CD8-positive, alpha-beta memory T cell (primary cell): ENCODE data around the gene CSNK1A1L. TPM values are rescaled to one million over a fixed set of nuclear protein-coding genes. Genes with fewer than 3 reads are reported as not detected.

Experiments
- CTCF ChIA-PET: fragments of 350-600 bp; sonication (Branson Sonifier 250); formaldehyde crosslinking; loops from one replicate; lab custom pipeline; 2021; ENCODE audit warnings: antibody characterized with exemption; lab: Charles Lee
- POLR2A ChIA-PET: fragments of 350-600 bp; sonication (Branson Sonifier 250); formaldehyde crosslinking; loops from one replicate; lab custom pipeline; 2021; ENCODE audit warnings: antibody characterized with exemption; lab: Charles Lee
- DNase-seq, 5 donors: peaks; one replicate each; pipeline versions ENCODE4 v3.0.0 to v3.0.0-alpha.2; 2020 to 2022; ENCODE audit warnings: mixed read lengths in 1 of 5
- H3K27ac ChIP-seq: one replicate; pipeline ENCODE4 v1.7.0; 2013; ENCODE audit warnings: low read depth, mild to moderate bottlenecking, low read length, moderate library complexity
- H3K27me3 ChIP-seq: 2 replicates; pipeline ENCODE4 v1.7.0; 2013; ENCODE audit warnings: low read length, mild to moderate bottlenecking; ENCODE audit not compliant: insufficient read depth, poor library complexity, severe bottlenecking
- H3K36me3 ChIP-seq: 2 replicates; pipeline ENCODE4 v1.7.0; 2013; ENCODE audit warnings: mild to moderate bottlenecking, low read length, moderate library complexity; ENCODE audit not compliant: insufficient read depth
- H3K4me1 ChIP-seq: 2 replicates; pipeline ENCODE4 v1.7.0; 2013; ENCODE audit warnings: mild to moderate bottlenecking, low read length, moderate library complexity; ENCODE audit not compliant: insufficient read depth
- H3K4me3 ChIP-seq: 2 replicates; pipeline ENCODE4 v1.7.0; 2013; ENCODE audit warnings: mild to moderate bottlenecking, low read length
- H3K9me3 ChIP-seq: 2 replicates; pipeline ENCODE4 v1.7.0; 2013; ENCODE audit warnings: mild to moderate bottlenecking, low read length
- H3K27ac Mint-ChIP-seq, 8 donors: one replicate each; pipeline ENCODE4 v1.8.0; 2020 to 2021; ENCODE audit warnings: mixed read lengths in 8 of 8, mild to moderate bottlenecking in 6 of 8, inconsistent platforms in 3 of 8, moderate library complexity in 3 of 8
- H3K27me3 Mint-ChIP-seq, 2 donors: one replicate each; pipeline ENCODE4 v1.8.0; 2020 to 2021; ENCODE audit warnings: mixed read lengths in 2 of 2, mild to moderate bottlenecking in 1 of 2, moderate library complexity in 1 of 2
- H3K36me3 Mint-ChIP-seq, 3 donors: one replicate each; pipeline ENCODE4 v1.8.0; 2020 to 2021; ENCODE audit warnings: mixed read lengths in 3 of 3, inconsistent platforms in 1 of 3, mild to moderate bottlenecking in 1 of 3
- H3K4me1 Mint-ChIP-seq, 3 donors: one replicate each; pipeline ENCODE4 v1.8.0; 2020 to 2021; ENCODE audit warnings: mixed read lengths in 3 of 3, inconsistent platforms in 1 of 3, mild to moderate bottlenecking in 1 of 3
- H3K4me3 Mint-ChIP-seq, 7 donors: one replicate each; pipeline ENCODE4 v1.8.0; 2020 to 2021; ENCODE audit warnings: mixed read lengths in 7 of 7, mild to moderate bottlenecking in 6 of 7, moderate library complexity in 4 of 7, inconsistent platforms in 2 of 7
- H3K9me3 Mint-ChIP-seq, 5 donors: one replicate each; pipeline ENCODE4 v1.8.0; 2020 to 2022; ENCODE audit warnings: mixed read lengths in 5 of 5, mild to moderate bottlenecking in 3 of 5, moderate library complexity in 2 of 5, inconsistent platforms in 1 of 5
- polyA plus RNA-seq: library from polyadenylated mRNA; unstranded; fragments of 300-500 nt; fragmentation: Illumina TruSeq; gene quantifications from one replicate; pipeline ENCODE4 v1.2.3, GENCODE V29; 2021
- total RNA-seq, 2 experiments: library from RNA; stranded (reverse); gene quantifications; one replicate each; pipeline ENCODE4 v1.2.3, GENCODE V29; 2021

CSNK1A1L gene
- total and polyA plus RNA-seq, 3 experiments from 2014 or later = not detected

GRCh38 chr13:37102896-37103295 is 2.6 kb downstream of the CSNK1A1L start:
- no peak for DNase-seq
- Histone ChIP-seq H3K4me3 (no peak overlapping the region), H3K27ac (no peak overlapping the region), H3K9me3 (no peaks in the 10 kb centered on the region), H3K36me3 (no peaks in the 10 kb centered on the region), H3K27me3 (no peaks in the 10 kb centered on the region), H3K4me1 (no peaks in the 10 kb centered on the region)
- no peaks in the 10 kb centered on the region for H3K9me3 Mint-ChIP-seq
- H3K27ac Mint-ChIP-seq = no peak overlapping the region
- CTCF ChIA-PET = no interaction called here
- POLR2A ChIA-PET = no interaction called here
- H3K36me3 Mint-ChIP-seq = no peaks in the 10 kb centered on the region
- no peak overlapping the region for H3K4me3 Mint-ChIP-seq
- peaks cover 10 to 26% of the 10 kb centered on the region in 2 donors for H3K27me3 Mint-ChIP-seq
- no peaks in the 10 kb centered on the region for H3K4me1 Mint-ChIP-seq

- no peaks in the 10 kb centered on the region for H3K9me3 Mint-ChIP-seq
- Histone ChIP-seq H3K27me3 (no peaks in the 10 kb centered on the region), H3K27ac (no peak overlapping the region), H3K36me3 (no peaks in the 10 kb centered on the region), H3K4me1 (no peaks in the 10 kb centered on the region), H3K9me3 (no peaks in the 10 kb centered on the region), H3K4me3 (no peak overlapping the region)
- ChIA-PET CTCF (no interaction called here), POLR2A (no interaction called here)
- peaks cover 8 to 33% of the 10 kb centered on the region in 2 donors for H3K27me3 Mint-ChIP-seq
- H3K4me1 Mint-ChIP-seq = no peaks in the 10 kb centered on the region
- no peak overlapping the region for H3K27ac Mint-ChIP-seq
- no peaks in the 10 kb centered on the region for H3K36me3 Mint-ChIP-seq
- no peak for DNase-seq
- no peak overlapping the region for H3K4me3 Mint-ChIP-seq
These were observed 4.3 kb downstream of the CSNK1A1L start for GRCh38 chr13:37101201-37101600.

GRCh38 chr13:37100731-37101130 is 4.7 kb downstream of the CSNK1A1L start:
- no peaks in the 10 kb centered on the region for H3K9me3 ChIP-seq
- H3K27me3 Mint-ChIP-seq = peaks cover 8 to 33% of the 10 kb centered on the region in 2 donors
- H3K27ac Mint-ChIP-seq = no peak overlapping the region
- no peaks in the 10 kb centered on the region for H3K36me3 Mint-ChIP-seq
- H3K27ac ChIP-seq = no peak overlapping the region
- no peaks in the 10 kb centered on the region for H3K4me1 Mint-ChIP-seq
- ChIA-PET CTCF (no interaction called here), POLR2A (no interaction called here)
- no peak for DNase-seq
- no peaks in the 10 kb centered on the region for H3K36me3 ChIP-seq
- H3K4me3 ChIP-seq = no peak overlapping the region
- no peaks in the 10 kb centered on the region for H3K4me1 ChIP-seq
- H3K27me3 ChIP-seq = no peaks in the 10 kb centered on the region
- H3K4me3 Mint-ChIP-seq = no peak overlapping the region
- no peaks in the 10 kb centered on the region for H3K9me3 Mint-ChIP-seq

GRCh38 chr13:37097076-37097475 is 8.4 kb downstream of the CSNK1A1L start:
- no peaks in the 10 kb centered on the region for H3K4me1 ChIP-seq
- DNase-seq = no peak
- POLR2A ChIA-PET = no interaction called here
- H3K4me3 ChIP-seq = no peak overlapping the region
- H3K9me3 Mint-ChIP-seq = no peaks in the 10 kb centered on the region
- no peaks in the 10 kb centered on the region for H3K9me3 ChIP-seq
- H3K27ac Mint-ChIP-seq = no peak overlapping the region
- H3K27ac ChIP-seq = no peak overlapping the region
- H3K36me3 ChIP-seq = no peaks in the 10 kb centered on the region
- no peaks in the 10 kb centered on the region for H3K27me3 ChIP-seq
- CTCF ChIA-PET = no interaction called here
- H3K27me3 Mint-ChIP-seq = peaks cover 11 to 23% of the 10 kb centered on the region in 2 donors
- H3K4me3 Mint-ChIP-seq = no peak overlapping the region
- no peaks in the 10 kb centered on the region for H3K4me1 Mint-ChIP-seq
- no peaks in the 10 kb centered on the region for H3K36me3 Mint-ChIP-seq

- Mint-ChIP-seq H3K27me3 (peaks cover 8 to 11% of the 10 kb centered on the region in 2 donors), H3K9me3 (no peaks in the 10 kb centered on the region), H3K36me3 (no peaks in the 10 kb centered on the region), H3K4me1 (no peaks in the 10 kb centered on the region), H3K4me3 (no peak overlapping the region), H3K27ac (no peak overlapping the region)
- Histone ChIP-seq H3K4me3 (no peak overlapping the region), H3K9me3 (no peaks in the 10 kb centered on the region), H3K4me1 (no peaks in the 10 kb centered on the region), H3K36me3 (no peaks in the 10 kb centered on the region), H3K27me3 (no peaks in the 10 kb centered on the region), H3K27ac (no peak overlapping the region)
- CTCF ChIA-PET = no interaction called here
- DNase-seq = no peak
- POLR2A ChIA-PET = no interaction called here
These were observed 10.6 kb downstream of the CSNK1A1L start for GRCh38 chr13:37094840-37095239.

GRCh38 chr13:37094099-37094498 is 11.4 kb downstream of the CSNK1A1L start:
- no peak overlapping the region for H3K27ac ChIP-seq
- DNase-seq = no peak
- H3K9me3 Mint-ChIP-seq = no peaks in the 10 kb centered on the region
- no peaks in the 10 kb centered on the region for H3K4me1 Mint-ChIP-seq
- no peaks in the 10 kb centered on the region for H3K36me3 Mint-ChIP-seq
- H3K27me3 ChIP-seq = no peaks in the 10 kb centered on the region
- H3K27ac Mint-ChIP-seq = no peak overlapping the region
- peaks cover 5 to 13% of the 10 kb centered on the region in 2 donors for H3K27me3 Mint-ChIP-seq
- CTCF ChIA-PET = no interaction called here
- no peaks in the 10 kb centered on the region for H3K36me3 ChIP-seq
- no peak overlapping the region for H3K4me3 Mint-ChIP-seq
- no peaks in the 10 kb centered on the region for H3K4me1 ChIP-seq
- H3K9me3 ChIP-seq = no peaks in the 10 kb centered on the region
- POLR2A ChIA-PET = no interaction called here
- H3K4me3 ChIP-seq = no peak overlapping the region

- H3K4me3 Mint-ChIP-seq = no peak overlapping the region
- H3K27ac Mint-ChIP-seq = no peak overlapping the region
- Histone ChIP-seq H3K4me1 (no peaks in the 10 kb centered on the region), H3K27me3 (no peaks in the 10 kb centered on the region), H3K4me3 (no peak overlapping the region), H3K27ac (no peak overlapping the region), H3K9me3 (no peaks in the 10 kb centered on the region), H3K36me3 (no peaks in the 10 kb centered on the region)
- ChIA-PET CTCF (no interaction called here), POLR2A (no interaction called here)
- H3K4me1 Mint-ChIP-seq = no peaks in the 10 kb centered on the region
- no peak for DNase-seq
- H3K9me3 Mint-ChIP-seq = no peaks in the 10 kb centered on the region
- peaks cover 3 to 7% of the 10 kb centered on the region in 2 donors for H3K27me3 Mint-ChIP-seq
- no peaks in the 10 kb centered on the region for H3K36me3 Mint-ChIP-seq
These were observed 13.6 kb downstream of the CSNK1A1L start for GRCh38 chr13:37091835-37092234.

GRCh38 chr13:37090912-37091311 is 14.6 kb downstream of the CSNK1A1L start:
- H3K9me3 Mint-ChIP-seq = no peaks in the 10 kb centered on the region
- DNase-seq = no peak
- Histone ChIP-seq H3K27ac (no peak overlapping the region), H3K4me1 (no peaks in the 10 kb centered on the region), H3K36me3 (no peaks in the 10 kb centered on the region), H3K9me3 (no peaks in the 10 kb centered on the region), H3K27me3 (no peaks in the 10 kb centered on the region), H3K4me3 (no peak overlapping the region)
- no peak overlapping the region for H3K27ac Mint-ChIP-seq
- no peaks in the 10 kb centered on the region for H3K36me3 Mint-ChIP-seq
- H3K4me3 Mint-ChIP-seq = no peak overlapping the region
- POLR2A ChIA-PET = no interaction called here
- H3K27me3 Mint-ChIP-seq = peaks cover 3 to 11% of the 10 kb centered on the region in 2 donors
- H3K4me1 Mint-ChIP-seq = no peaks in the 10 kb centered on the region
- CTCF ChIA-PET = no interaction called here

GRCh38 chr13:37089495-37089894 is 16.0 kb downstream of the CSNK1A1L start:
- Histone ChIP-seq H3K4me3 (no peak overlapping the region), H3K9me3 (no peaks in the 10 kb centered on the region), H3K4me1 (no peaks in the 10 kb centered on the region), H3K27me3 (no peaks in the 10 kb centered on the region), H3K36me3 (no peaks in the 10 kb centered on the region), H3K27ac (no peak overlapping the region)
- ChIA-PET POLR2A (no interaction called here), CTCF (no interaction called here)
- no peaks in the 10 kb centered on the region for H3K9me3 Mint-ChIP-seq
- no peak for DNase-seq
- H3K27ac Mint-ChIP-seq = no peak overlapping the region
- H3K4me1 Mint-ChIP-seq = no peaks in the 10 kb centered on the region
- H3K4me3 Mint-ChIP-seq = no peak overlapping the region
- H3K27me3 Mint-ChIP-seq = peaks cover 1 to 11% of the 10 kb centered on the region in 2 donors
- no peaks in the 10 kb centered on the region for H3K36me3 Mint-ChIP-seq
